T-helper 2 cell treated with Interferon-gamma antibody and Interleukin-4, amounts not matched to agents 5 μg/mL and 100 μg/mL, for 36 hours (primary cell): ENCODE results near the gene CDC5L.
"Not testable (repeated sequence)": the region's sequence is repeated elsewhere in the genome, so short reads cannot be mapped to it uniquely, and the experiment has no call there.

ENCODE experiments used
- DNase-seq: peaks from one replicate; pipeline ENCODE4 v3.0.0; 2021; ENCODE audit warnings: low spot score
- H3K27ac Mint-ChIP-seq: one replicate; pipeline ENCODE4 v1.8.0; 2021; ENCODE audit warnings: mild to moderate bottlenecking, mixed read lengths
- H3K27me3 Mint-ChIP-seq: one replicate; pipeline ENCODE4 v1.8.0; 2021; ENCODE audit warnings: low read depth, mixed read lengths
- H3K36me3 Mint-ChIP-seq: one replicate; pipeline ENCODE4 v1.8.0; 2021; ENCODE audit warnings: low read depth, mixed read lengths
- H3K4me1 Mint-ChIP-seq: one replicate; pipeline ENCODE4 v1.8.0; 2021; ENCODE audit warnings: low read depth, mixed read lengths
- H3K4me3 Mint-ChIP-seq: one replicate; pipeline ENCODE4 v1.8.0; 2022; ENCODE audit warnings: mild to moderate bottlenecking, moderate library complexity, mixed read lengths
- H3K9me3 Mint-ChIP-seq: one replicate; pipeline ENCODE4 v1.8.0; 2021; ENCODE audit warnings: mixed read lengths

CDC5L gene

DNA sequence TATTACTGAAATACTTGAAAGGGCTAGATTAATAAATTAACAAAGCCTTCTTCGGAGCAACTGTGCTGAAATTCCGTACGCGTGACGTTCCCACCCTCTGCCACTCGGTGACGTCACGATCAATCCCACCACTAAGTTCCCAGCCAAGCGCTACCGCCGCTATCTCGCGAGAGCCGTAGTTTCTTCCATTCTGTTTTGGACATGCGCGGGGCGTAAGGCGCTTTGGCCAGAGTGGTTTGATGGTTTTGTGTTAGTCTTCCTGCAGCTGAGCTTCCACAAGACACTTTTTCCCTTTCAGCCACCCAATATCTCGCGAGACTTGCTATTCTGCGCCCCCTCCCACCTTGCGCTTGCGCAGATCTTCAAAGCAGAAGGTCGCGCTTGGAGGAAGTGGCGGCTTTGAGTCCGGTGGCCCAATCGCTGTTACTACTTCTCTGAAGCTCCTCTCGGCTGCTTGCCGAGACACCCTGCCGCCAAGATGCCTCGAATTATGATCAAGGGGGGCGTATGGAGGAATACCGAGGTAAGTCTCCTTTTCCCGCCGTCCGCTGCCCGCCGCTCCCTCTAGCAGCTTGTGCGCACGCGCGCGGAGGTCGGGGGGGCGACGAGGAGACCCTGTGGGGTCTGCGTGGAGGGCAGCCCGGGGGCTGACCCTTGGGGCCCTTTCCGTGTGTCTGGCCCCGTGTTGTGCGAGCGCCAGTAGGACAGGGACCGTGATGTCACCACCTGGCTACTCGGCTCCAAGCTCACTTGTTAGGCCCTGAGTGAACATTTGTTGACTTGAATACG lies at the start of gene CDC5L:
Gene CDC5L, plus strand, starts transcription at position 361 of the 789 bp plus-strand sequence. Its CDS starts 118 bp downstream, at position 479.
- H3K4me1 Mint-ChIP-seq = peaks cover 31% of the 10 kb centered on the region
- H3K9me3 Mint-ChIP-seq = no peaks in the 10 kb centered on the region

DNA sequence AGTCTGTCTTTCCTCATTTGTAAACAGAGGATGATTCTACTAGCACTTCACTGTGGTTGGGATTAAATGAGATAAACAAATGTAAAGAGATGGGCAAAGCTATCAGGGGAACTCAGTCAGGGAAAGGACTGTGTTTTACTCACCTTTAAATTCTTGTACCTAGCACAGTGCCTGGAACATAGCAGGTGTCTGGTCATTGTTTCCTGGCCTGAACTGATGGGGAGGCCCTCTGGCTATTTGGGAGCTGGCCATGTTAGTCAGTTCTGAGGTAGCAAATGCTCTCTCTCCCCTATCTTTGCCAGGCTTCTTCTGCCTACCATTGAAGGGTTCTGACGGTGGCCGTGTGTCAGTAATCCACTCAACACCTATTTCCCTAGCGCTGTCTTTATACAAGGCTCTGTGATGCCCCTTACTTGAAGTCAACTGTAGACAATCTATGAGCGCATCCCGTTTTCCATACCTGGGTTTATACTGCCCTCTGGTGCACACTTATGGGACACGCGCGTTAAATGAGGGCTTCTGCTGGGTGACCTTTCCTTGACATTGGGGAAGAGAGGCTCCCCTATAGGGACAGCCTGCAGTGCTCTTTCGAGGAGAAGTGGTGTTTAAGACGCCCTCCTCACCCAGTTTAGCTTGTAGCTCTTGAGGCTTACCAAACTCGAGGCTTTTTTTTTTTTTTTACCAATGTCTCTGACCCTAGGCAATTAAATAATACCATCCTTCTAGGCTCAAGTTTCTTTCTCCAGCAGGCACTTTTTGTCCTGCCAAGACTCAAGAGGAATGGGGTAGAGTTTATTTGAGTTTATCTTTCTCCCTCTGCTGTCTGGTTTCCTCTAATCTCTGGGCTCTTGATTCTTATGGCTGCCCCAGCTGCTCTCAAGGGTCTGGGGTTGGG lies 49.0 kb upstream of the CDC5L start:
- Mint-ChIP-seq H3K4me1 (no peaks in the 10 kb centered on the region), H3K36me3 (no peaks in the 10 kb centered on the region), H3K27me3 (peaks cover 23% of the 10 kb centered on the region), H3K27ac (no peak overlapping the region), H3K4me3 (no peak overlapping the region), H3K9me3 (no peaks in the 10 kb centered on the region)
- peak; percentile 56 for DNase-seq

More for the DNA sequence above, at the start of gene CDC5L:
- peaks cover 26% of the 10 kb centered on the region for H3K36me3 Mint-ChIP-seq
- peak within 1 kb of the TSS; percentile 95 for H3K4me3 Mint-ChIP-seq
- DNase-seq = peak; percentile 95
- H3K27ac Mint-ChIP-seq = peak within 1 kb of the TSS; percentile 97
- peaks cover 6% of the 10 kb centered on the region for H3K27me3 Mint-ChIP-seq

GRCh38 chr6:44339301-44339700 lies 48.2 kb upstream of the CDC5L start:
- Mint-ChIP-seq H3K4me3 (no peak overlapping the region), H3K27me3 (peaks cover 31% of the 10 kb centered on the region), H3K36me3 (no peaks in the 10 kb centered on the region), H3K4me1 (no peaks in the 10 kb centered on the region), H3K27ac (no peak overlapping the region), H3K9me3 (no peaks in the 10 kb centered on the region)
- no peak for DNase-seq

- Mint-ChIP-seq H3K27ac (no peak overlapping the region), H3K36me3 (no peaks in the 10 kb centered on the region), H3K9me3 (no peaks in the 10 kb centered on the region), H3K4me1 (no peaks in the 10 kb centered on the region), H3K4me3 (no peak overlapping the region), H3K27me3 (peaks cover 38% of the 10 kb centered on the region)
- peak; percentile 8 for DNase-seq
These were observed 47.5 kb upstream of the CDC5L start for GRCh38 chr6:44339763-44340625.

GRCh38 chr6:44341095-44341890 lies 46.2 kb upstream of the CDC5L start:
- Mint-ChIP-seq H3K27me3 (peaks cover 45% of the 10 kb centered on the region), H3K27ac (no peak overlapping the region), H3K9me3 (no peaks in the 10 kb centered on the region), H3K4me1 (no peaks in the 10 kb centered on the region), H3K36me3 (no peaks in the 10 kb centered on the region), H3K4me3 (no peak overlapping the region)
- DNase-seq = no peak

DNA sequence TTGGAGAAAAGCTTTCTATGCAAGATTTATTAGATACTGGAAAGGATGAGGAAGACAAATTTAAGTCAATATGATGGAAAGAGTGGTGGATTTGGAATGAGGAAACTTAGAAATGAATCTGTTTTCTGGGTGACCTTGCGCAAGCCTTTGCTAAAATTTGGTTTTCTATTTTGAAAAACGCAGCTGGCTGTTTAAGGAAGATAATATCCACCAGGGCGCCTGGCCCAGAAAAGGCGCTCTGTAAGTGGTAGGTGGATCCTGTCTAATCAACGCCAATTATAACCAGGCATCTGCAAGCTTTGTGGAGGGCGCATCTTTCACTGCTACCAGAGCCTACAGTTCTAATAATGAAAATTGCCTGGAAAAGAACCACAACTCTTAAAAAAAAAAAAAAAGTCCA lies 45.5 kb upstream of the CDC5L start:
- Mint-ChIP-seq H3K36me3 (no peaks in the 10 kb centered on the region), H3K9me3 (no peaks in the 10 kb centered on the region), H3K4me3 (no peak overlapping the region), H3K27me3 (peaks cover 47% of the 10 kb centered on the region), H3K4me1 (no peaks in the 10 kb centered on the region), H3K27ac (no peak overlapping the region)
- no peak for DNase-seq

- DNase-seq = no peak
- Mint-ChIP-seq H3K4me3 (no peak within 1 kb of the TSS), H3K27me3 (peaks cover 48% of the 10 kb centered on the region), H3K4me1 (no peaks in the 10 kb centered on the region), H3K27ac (no peak within 1 kb of the TSS), H3K9me3 (no peaks in the 10 kb centered on the region), H3K36me3 (no peaks in the 10 kb centered on the region)
These were observed 45.0 kb upstream of the CDC5L start, which contains the start of gene SPATS1 for GRCh38 chr6:44342489-44342888. SPATS1 (plus strand) TSS chr6:44342650; CDS start chr6:44343096, 446 bp downstream.

DNA sequence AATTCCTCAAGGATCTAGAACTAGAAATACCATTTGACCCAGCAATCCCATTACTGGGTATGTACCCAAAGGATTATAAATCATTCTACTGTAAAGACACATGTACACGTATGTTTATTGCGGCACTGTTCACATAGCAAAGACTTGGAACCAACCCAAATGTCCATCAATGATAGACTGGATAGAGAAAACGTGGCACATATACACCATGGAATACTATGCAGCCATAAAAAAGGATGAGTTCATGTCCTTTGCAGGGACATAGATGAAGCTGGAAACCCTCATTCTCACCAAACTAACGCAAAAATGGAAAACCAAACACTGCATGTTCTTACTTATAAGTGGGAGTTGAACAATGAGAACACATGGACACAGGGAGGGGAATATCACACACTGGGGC lies 40.7 kb upstream of the CDC5L start:
- H3K4me3 Mint-ChIP-seq, H3K27ac Mint-ChIP-seq, H3K9me3 Mint-ChIP-seq, H3K4me1 Mint-ChIP-seq, H3K36me3 Mint-ChIP-seq, DNase-seq: not testable (repeated sequence)
- peaks cover 44% of the 10 kb centered on the region for H3K27me3 Mint-ChIP-seq

- Mint-ChIP-seq H3K9me3 (no peaks in the 10 kb centered on the region), H3K36me3 (no peaks in the 10 kb centered on the region), H3K27ac (no peak overlapping the region), H3K27me3 (peaks cover 15% of the 10 kb centered on the region), H3K4me3 (no peak overlapping the region), H3K4me1 (no peaks in the 10 kb centered on the region)
- DNase-seq = no peak
These were observed 37.4 kb upstream of the CDC5L start for GRCh38 chr6:44349904-44350649.

GRCh38 chr6:44350650-44350994 lies 36.9 kb upstream of the CDC5L start:
- not testable (repeated sequence) for H3K9me3 Mint-ChIP-seq, H3K4me1 Mint-ChIP-seq, DNase-seq, H3K36me3 Mint-ChIP-seq, H3K27ac Mint-ChIP-seq, H3K4me3 Mint-ChIP-seq
- H3K27me3 Mint-ChIP-seq = peaks cover 12% of the 10 kb centered on the region

DNA sequence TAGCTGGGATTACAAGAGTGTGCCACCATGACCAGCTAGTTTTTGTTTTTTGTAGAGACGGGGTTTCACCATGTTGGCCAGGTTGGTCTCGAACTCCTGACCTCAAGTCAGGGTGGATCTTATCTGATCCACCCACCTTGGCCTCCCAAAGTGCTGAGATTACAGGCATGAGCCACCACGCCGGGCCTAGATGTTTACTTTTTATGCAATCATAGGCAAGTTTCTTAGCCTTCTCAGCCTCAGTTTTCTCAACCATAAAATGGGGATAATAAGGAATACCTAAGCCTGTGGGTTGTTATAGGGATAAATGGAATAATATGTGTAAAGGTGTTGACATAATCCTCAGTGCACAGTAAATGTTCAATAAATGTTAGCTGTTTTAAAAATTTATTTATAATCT lies 35.2 kb upstream of the CDC5L start:
- Mint-ChIP-seq H3K9me3 (no peaks in the 10 kb centered on the region), H3K27me3 (peaks cover 20% of the 10 kb centered on the region), H3K4me3 (no peak overlapping the region), H3K27ac (no peak overlapping the region), H3K36me3 (no peaks in the 10 kb centered on the region), H3K4me1 (no peaks in the 10 kb centered on the region)
- DNase-seq = no peak

- Mint-ChIP-seq H3K27ac (no peak overlapping the region), H3K27me3 (peaks cover 22% of the 10 kb centered on the region), H3K36me3 (no peaks in the 10 kb centered on the region), H3K4me1 (no peaks in the 10 kb centered on the region), H3K4me3 (no peak overlapping the region), H3K9me3 (no peaks in the 10 kb centered on the region)
- DNase-seq = no peak
These were observed 34.2 kb upstream of the CDC5L start for GRCh38 chr6:44353336-44353735.
